SU-DHL-6 (cell line): ENCODE results near the gene GGT5.
"Not testable (repeated sequence)": the region's sequence is repeated elsewhere in the genome, so short reads cannot be mapped to it uniquely, and the experiment has no call there.

Experiments used
- H2AFZ ChIP-seq: fragments of 200-600 bp; sonication (generic); 2 replicates; pipeline ENCODE4 v1.6.1; 2014; ENCODE audit warnings: low read depth, mild to moderate bottlenecking, moderate library complexity, mixed read lengths, antibody characterized with exemption, low read length; ENCODE audit not compliant: severe bottlenecking
- H3F3A ChIP-seq: fragments of 200-600 bp; shearing (Covaris generic); 2 replicates; pipeline ENCODE4 v1.6.0; 2016; ENCODE audit warnings: antibody characterized with exemption, mild to moderate bottlenecking; ENCODE audit not compliant: insufficient read depth
- H3K27ac ChIP-seq: fragments of 200-600 bp; sonication (generic); 2 replicates; pipeline ENCODE4 v1.5.1; 2016; ENCODE audit warnings: low read depth, mild to moderate bottlenecking, low read length, moderate library complexity, mixed read lengths
- H3K27me3 ChIP-seq: fragments of 200-600 bp; sonication (generic), shearing (Covaris generic); 2 replicates; pipeline ENCODE4 v1.6.0; 2014; ENCODE audit warnings: mild to moderate bottlenecking, low read length
- H3K36me3 ChIP-seq: fragments of 200-600 bp; sonication (generic); 2 replicates; pipeline ENCODE4 v1.6.1; 2014; ENCODE audit warnings: mild to moderate bottlenecking, low read length, mixed read lengths
- H3K4me2 ChIP-seq: fragments of 300-600, 200-600 bp; shearing (Covaris generic), sonication (generic); 2 replicates; pipeline ENCODE4 v1.6.0; 2014; ENCODE audit warnings: low read length, low read depth, mild to moderate bottlenecking; ENCODE audit not compliant: poor library complexity, severe bottlenecking
- H3K4me3 ChIP-seq: fragments of 200-600 bp; sonication (generic); 2 replicates; pipeline ENCODE4 v1.5.1; 2014; ENCODE audit warnings: antibody characterized with exemption, low read length, mild to moderate bottlenecking, mixed read lengths; ENCODE audit not compliant: insufficient read depth, poor library complexity, severe bottlenecking
- H3K79me2 ChIP-seq: fragments of 200-600 bp; sonication (generic); 2 replicates; pipeline ENCODE4 v1.6.1; 2014; ENCODE audit warnings: mild to moderate bottlenecking, low read length, moderate library complexity; ENCODE audit not compliant: insufficient read depth
- H3K9ac ChIP-seq: fragments of 200-600 bp; sonication (generic); 2 replicates; pipeline ENCODE4 v1.7.0; 2014; ENCODE audit warnings: mild to moderate bottlenecking, low read length
- H3K9me2 ChIP-seq: fragments of 200-600 bp; sonication (generic); replicated peaks from 2 replicates; pipeline ENCODE4 v1.6.1; 2014; ENCODE audit warnings: low read length; ENCODE audit not compliant: insufficient read depth
- H3K9me3 ChIP-seq: fragments of 200-600 bp; sonication (generic); 2 replicates; pipeline ENCODE4 v1.6.1; 2014; ENCODE audit warnings: low read length, mixed read lengths; ENCODE audit not compliant: insufficient read depth
- H4K20me1 ChIP-seq: fragments of 200-600 bp; sonication (generic); 2 replicates; pipeline ENCODE4 v1.6.1; 2014; ENCODE audit warnings: low read depth, mild to moderate bottlenecking, antibody characterized with exemption, low read length, moderate library complexity, mixed read lengths
- EZH2phosphoT487 ChIP-seq: fragments of 200-600 bp; sonication (generic), shearing (Covaris generic); conservative IDR thresholded peaks from 2 replicates; pipeline ENCODE4 v1.6.1; 2018; ENCODE audit warnings: mild to moderate bottlenecking, antibody characterized with exemption, low read length, moderate library complexity, mixed read lengths
- TF ChIP-seq, protein P1 (sequence below): fragments of 200-600 bp; sonication (generic); IDR thresholded peaks from one replicate; pipeline ENCODE4 v1.5.1; 2017; ENCODE audit warnings: antibody characterized with exemption, mild to moderate bottlenecking, low read length, moderate library complexity; ENCODE audit not compliant: insufficient read depth, poor library complexity, severe bottlenecking

The GGT5 gene

DNA sequence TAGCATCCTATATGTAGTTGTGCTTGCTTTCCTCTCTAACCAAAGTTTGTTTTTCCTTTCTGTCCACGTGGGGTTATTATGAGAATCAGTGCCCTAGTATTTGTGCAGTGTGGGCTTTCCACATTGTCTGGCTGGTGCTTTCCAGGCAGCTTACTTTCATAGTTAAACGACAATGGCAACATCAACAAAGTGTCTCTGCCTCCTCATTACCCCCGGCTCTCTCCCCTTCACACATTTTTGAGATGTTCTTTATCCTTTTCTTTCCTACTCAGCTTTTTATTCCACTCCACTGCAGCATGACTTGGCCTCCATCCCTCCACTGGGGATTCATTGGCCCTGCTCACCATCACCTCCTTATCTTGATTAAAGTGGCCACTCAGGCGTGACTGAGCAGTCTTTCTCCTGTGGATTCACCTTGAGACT is 44.9 kb upstream of the GGT5 start:
- H4K20me1 ChIP-seq: peaks cover 16% of the 10 kb centered on the region
- no peak for TF ChIP-seq EZH2phosphoT487
- TF ChIP-seq, protein P1, sequence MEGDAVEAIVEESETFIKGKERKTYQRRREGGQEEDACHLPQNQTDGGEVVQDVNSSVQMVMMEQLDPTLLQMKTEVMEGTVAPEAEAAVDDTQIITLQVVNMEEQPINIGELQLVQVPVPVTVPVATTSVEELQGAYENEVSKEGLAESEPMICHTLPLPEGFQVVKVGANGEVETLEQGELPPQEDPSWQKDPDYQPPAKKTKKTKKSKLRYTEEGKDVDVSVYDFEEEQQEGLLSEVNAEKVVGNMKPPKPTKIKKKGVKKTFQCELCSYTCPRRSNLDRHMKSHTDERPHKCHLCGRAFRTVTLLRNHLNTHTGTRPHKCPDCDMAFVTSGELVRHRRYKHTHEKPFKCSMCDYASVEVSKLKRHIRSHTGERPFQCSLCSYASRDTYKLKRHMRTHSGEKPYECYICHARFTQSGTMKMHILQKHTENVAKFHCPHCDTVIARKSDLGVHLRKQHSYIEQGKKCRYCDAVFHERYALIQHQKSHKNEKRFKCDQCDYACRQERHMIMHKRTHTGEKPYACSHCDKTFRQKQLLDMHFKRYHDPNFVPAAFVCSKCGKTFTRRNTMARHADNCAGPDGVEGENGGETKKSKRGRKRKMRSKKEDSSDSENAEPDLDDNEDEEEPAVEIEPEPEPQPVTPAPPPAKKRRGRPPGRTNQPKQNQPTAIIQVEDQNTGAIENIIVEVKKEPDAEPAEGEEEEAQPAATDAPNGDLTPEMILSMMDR: no peak

DNA sequence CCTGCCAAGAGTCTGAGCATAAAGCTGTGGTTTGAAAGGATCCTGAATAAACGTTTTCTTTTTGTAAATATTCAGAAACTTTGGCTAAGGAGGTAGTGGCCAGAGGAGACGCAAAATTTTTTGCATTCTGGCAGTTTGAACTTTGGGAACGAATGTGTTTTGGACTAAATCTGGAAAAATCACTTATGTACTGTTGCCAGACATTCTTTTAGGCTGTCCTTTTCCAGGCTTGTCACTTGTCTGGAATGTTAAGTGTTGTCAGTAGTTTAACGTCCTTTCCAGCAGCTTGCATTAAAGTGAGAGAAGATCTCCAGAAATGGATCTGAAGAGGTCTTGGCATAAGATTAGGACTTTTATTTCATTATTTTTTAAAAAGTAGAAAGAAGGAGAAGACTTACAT is 44.2 kb upstream of the GGT5 start:
- H3K9me3 ChIP-seq: no peaks in the 10 kb centered on the region
- H3K79me2 ChIP-seq: peaks cover 81% of the 10 kb centered on the region
- H3K4me3 ChIP-seq: no peak overlapping the region
- H3K4me2 ChIP-seq: no peak overlapping the region
- no peak overlapping the region for H3K27ac ChIP-seq
- no peaks in the 10 kb centered on the region for H3K9me2 ChIP-seq
- no peak overlapping the region for H3K9ac ChIP-seq
- no peak overlapping the region for H2AFZ ChIP-seq
- H3F3A ChIP-seq: no peaks in the 10 kb centered on the region
- TF ChIP-seq, protein P1: no peak
- no peak for TF ChIP-seq EZH2phosphoT487
- no peaks in the 10 kb centered on the region for H3K27me3 ChIP-seq
- H3K36me3 ChIP-seq: no peaks in the 10 kb centered on the region
- H4K20me1 ChIP-seq: peaks cover 16% of the 10 kb centered on the region

More for the DNA sequence above, 44.9 kb upstream of the GGT5 start:
- H3K36me3 ChIP-seq: no peaks in the 10 kb centered on the region
- H3K9me2 ChIP-seq: no peaks in the 10 kb centered on the region
- no peak overlapping the region for H2AFZ ChIP-seq
- no peak overlapping the region for H3K4me2 ChIP-seq
- no peak overlapping the region for H3K9ac ChIP-seq
- no peak overlapping the region for H3K27ac ChIP-seq
- no peaks in the 10 kb centered on the region for H3F3A ChIP-seq
- no peak overlapping the region for H3K4me3 ChIP-seq
- H3K9me3 ChIP-seq: no peaks in the 10 kb centered on the region
- no peaks in the 10 kb centered on the region for H3K27me3 ChIP-seq
- H3K79me2 ChIP-seq: peaks cover 78% of the 10 kb centered on the region

GRCh38 chr22:24287801-24288200 is 42.9 kb upstream of the GGT5 start:
- H3K9me3 ChIP-seq, H3K27ac ChIP-seq: not testable (repeated sequence)
- H4K20me1 ChIP-seq: peaks cover 23% of the 10 kb centered on the region

DNA sequence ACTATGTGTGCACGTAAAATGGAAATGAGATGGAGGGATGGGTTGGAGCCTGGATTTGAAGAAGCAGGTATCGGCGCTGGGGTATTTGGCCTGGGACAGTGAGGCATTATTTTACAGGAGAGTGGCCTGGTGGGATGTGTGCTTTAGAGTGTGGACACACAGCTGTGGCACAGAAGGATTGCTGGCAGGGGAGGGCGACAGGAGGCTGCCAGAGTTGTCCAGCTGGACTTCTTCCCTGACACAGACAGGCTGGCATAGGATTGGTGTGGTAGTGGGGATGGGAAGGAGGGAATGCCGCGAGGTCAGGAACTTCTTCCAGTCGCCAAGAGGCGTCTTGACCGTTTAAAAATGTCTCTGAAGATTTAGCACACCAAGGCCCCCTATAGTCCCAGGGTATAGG is 42.3 kb upstream of the GGT5 start:
- peaks cover 23% of the 10 kb centered on the region for H4K20me1 ChIP-seq
- H3K4me2 ChIP-seq, H3K9ac ChIP-seq, H3K27ac ChIP-seq, H3K9me2 ChIP-seq, H3K27me3 ChIP-seq, H3K36me3 ChIP-seq, H3K4me3 ChIP-seq, H2AFZ ChIP-seq, H3K9me3 ChIP-seq, H3F3A ChIP-seq: not testable (repeated sequence)
- peaks cover 88% of the 10 kb centered on the region for H3K79me2 ChIP-seq

More at GRCh38 chr22:24287801-24288200, 42.9 kb upstream of the GGT5 start:
- peaks cover 87% of the 10 kb centered on the region for H3K79me2 ChIP-seq
- H2AFZ ChIP-seq, H3K4me3 ChIP-seq, H3F3A ChIP-seq, H3K9ac ChIP-seq, H3K4me2 ChIP-seq, H3K36me3 ChIP-seq, H3K27me3 ChIP-seq, H3K9me2 ChIP-seq: not testable (repeated sequence)
